Measurements from ENCODE around the gene KRTAP5-7. TPM values are rescaled to one million over a fixed set of nuclear protein-coding genes. Genes with fewer than 3 reads are reported as not detected.

Gene KRTAP5-7
- total and polyA plus RNA-seq, 2 of the 8 experiments (the other 6 are each of a cell fraction or from before 2014, with no cell fraction given) = not detected

GRCh38 chr11:71499125-71499524, 27.9 kb upstream of the KRTAP5-7 start:
- no peak overlapping the region for H3K27ac ChIP-seq (ENCODE audit: low read depth, low read length)
- H3K4me2 ChIP-seq (ENCODE audit: insufficient read depth in 1 of 2, low read depth in 2 of 2, low read length in 2 of 2) = no peak overlapping the region
- H3K27me3 ChIP-seq (replicated peaks in 1 of 4; ENCODE audit: control insufficient read depth in 3 of 4, extremely low read depth in 1 of 4, insufficient read depth in 3 of 4, low read length in 3 of 4) = no peaks in the 10 kb centered on the region
- FAIRE-seq = no peak
- no peak overlapping the region for H2BK15ac ChIP-seq (ENCODE audit: low read length)
- no peak overlapping the region for H3K14ac ChIP-seq (ENCODE audit: insufficient read length)
- H3K79me2 ChIP-seq (ENCODE audit: control insufficient read depth in 1 of 2, insufficient read depth in 2 of 2, low read length in 2 of 2) = no peaks in the 10 kb centered on the region
- no peaks in the 10 kb centered on the region for H3K9me3 ChIP-seq (ENCODE audit: insufficient read depth in 2 of 2, low read depth in 1 of 2, low read length in 1 of 2)
- peaks cover 0 to 3% (median 1%) of the 10 kb centered on the region in 4 experiments; a peak in 2 of 7 replicates for H3K4me1 ChIP-seq (replicated peaks in 1 of 4; ENCODE audit: control insufficient read depth in 3 of 4, insufficient read depth in 4 of 4, low read length in 3 of 4)
- no peak overlapping the region for H4K91ac ChIP-seq (replicated peaks; ENCODE audit: insufficient read length, low read length)
- no peak overlapping the region for H3K23ac ChIP-seq (ENCODE audit: insufficient read length)
- H2AFZ ChIP-seq (ENCODE audit: low read length) = no peak overlapping the region
- H3K9ac ChIP-seq (replicated peaks in 1 of 4; ENCODE audit: extremely low read depth in 1 of 4, low read depth in 3 of 4, low read length in 3 of 4) = no peak overlapping the region
- ChIA-PET POLR2A (ENCODE audit: partially characterized antibody) (no interaction called here), CTCF (ENCODE audit: partially characterized antibody) (no interaction called here)
- 93% methylated on average over 13 of the region's 13 CpGs; no CpG with 5 or more reads in 1 of the 2 experiments for WGBS, 2 experiments (ENCODE audit: extremely low coverage in 1 of 2, insufficient coverage in 1 of 2, insufficient read length in 1 of 2, insufficient replicate concordance in 2 of 2, low coverage in 1 of 2, low lambda C conversion rate in 2 of 2, missing lambda C conversion rate in 1 of 2)
- H2AK5ac ChIP-seq (ENCODE audit: low read depth, low read length) = no peak overlapping the region
- H3K36me3 ChIP-seq (ENCODE audit: control insufficient read depth in 2 of 4, insufficient read depth in 4 of 4, low read length in 3 of 4) = peaks cover 3 to 11% (median 6%) of the 10 kb centered on the region in 4 experiments; a peak in 5 of 8 replicates
- H3K79me1 ChIP-seq (ENCODE audit: low read depth, low read length) = no peaks in the 10 kb centered on the region
- peaks cover 0 to 2% of the 10 kb centered on the region in 2 experiments for H4K20me1 ChIP-seq (replicated peaks in 1 of 2; ENCODE audit: control insufficient read depth in 1 of 2, insufficient read depth in 2 of 2, low read length in 2 of 2)
- H2BK5ac ChIP-seq (ENCODE audit: low read depth, low read length) = no peak overlapping the region
- H3K4me3 ChIP-seq (ENCODE audit: extremely low read depth in 1 of 4, insufficient read depth in 2 of 4, low read depth in 3 of 4, low read length in 4 of 4) = no peak overlapping the region
- H2BK120ac ChIP-seq (replicated peaks; ENCODE audit: low read depth, low read length) = no peak overlapping the region
- H3K4ac ChIP-seq (replicated peaks; ENCODE audit: insufficient read length, low read depth, low read length) = no peak overlapping the region
- no peak for DNase-seq (ENCODE audit: low read depth in 1 of 2, low spot score in 2 of 2)
- H3K23me2 ChIP-seq (ENCODE audit: low read depth, low read length) = no peaks in the 10 kb centered on the region
- no peak overlapping the region for H3K18ac ChIP-seq (ENCODE audit: extremely low read depth, low read length)
- no peak overlapping the region for H3K56ac ChIP-seq (replicated peaks; ENCODE audit: insufficient read length, low read depth, low read length)
- TF ChIP-seq SIRT6 (IDR thresholded peaks at IDR 0.05; ENCODE audit: low read length) = no peak
- TF ChIP-seq CHD2 (IDR thresholded peaks at IDR 0.05; ENCODE audit: low read length) = no peak
- TF ChIP-seq KDM1A (IDR thresholded peaks at IDR 0.05; ENCODE audit: borderline replicate concordance, low read length) = no peak
- H2BK12ac ChIP-seq (ENCODE audit: low read depth, low read length) = no peak overlapping the region
- no peak overlapping the region for H4K5ac ChIP-seq (ENCODE audit: insufficient read length, low read depth, low read length)
- H4K8ac ChIP-seq (ENCODE audit: extremely low read depth, insufficient read depth, low read length) = no peak overlapping the region
- no peak overlapping the region for H2BK20ac ChIP-seq (ENCODE audit: low read length)
